Measurements from ENCODE around the gene SPAG17.

SPAG17 gene

DNA sequence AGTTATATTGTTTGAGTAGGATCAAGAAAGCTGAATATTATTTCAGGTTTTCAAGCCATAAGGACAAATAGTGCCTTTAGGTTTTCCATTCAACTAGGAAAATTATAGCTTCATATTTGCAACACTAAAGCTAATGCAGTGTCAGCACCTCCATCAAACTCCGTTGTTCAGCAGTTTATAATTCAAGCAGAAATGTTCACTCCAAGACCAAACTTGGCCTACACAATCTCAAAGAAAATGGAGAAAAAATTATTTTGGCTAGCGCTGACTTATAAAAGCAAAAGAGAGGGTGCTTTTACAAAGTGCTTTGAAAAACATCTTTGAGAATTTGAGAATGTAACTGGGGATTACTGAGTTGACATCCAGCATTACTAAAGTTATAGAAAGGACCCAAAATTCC lies 1.4 kb downstream of the SPAG17 start:
- no peak for DNase-seq
- Histone ChIP-seq H3K4me3 (ENCODE audit: low read depth in 1 of 2, low read length in 2 of 2) (no peak overlapping the region), H3K36me3 (ENCODE audit: insufficient read depth, low read length) (no peaks in the 10 kb centered on the region), H3K9me3 (ENCODE audit: insufficient read depth, low read length, severe bottlenecking) (no peaks in the 10 kb centered on the region), H4K20me1 (ENCODE audit: insufficient read depth, low read length) (no peaks in the 10 kb centered on the region), H3K4me2 (ENCODE audit: insufficient read depth, low read length) (no peak overlapping the region), H3K27ac (ENCODE audit: low read length) (no peak overlapping the region), H3K27me3 (ENCODE audit: insufficient read depth, low read length, poor library complexity) (no peaks in the 10 kb centered on the region), H3K79me2 (ENCODE audit: insufficient read depth, low read length) (no peaks in the 10 kb centered on the region), H2AFZ (ENCODE audit: low read depth, low read length) (no peak overlapping the region), H3K9ac (ENCODE audit: low read depth, low read length) (no peak overlapping the region), H3K4me1 (ENCODE audit: insufficient read depth, low read length) (no peaks in the 10 kb centered on the region)
- TF ChIP-seq, protein P1, sequence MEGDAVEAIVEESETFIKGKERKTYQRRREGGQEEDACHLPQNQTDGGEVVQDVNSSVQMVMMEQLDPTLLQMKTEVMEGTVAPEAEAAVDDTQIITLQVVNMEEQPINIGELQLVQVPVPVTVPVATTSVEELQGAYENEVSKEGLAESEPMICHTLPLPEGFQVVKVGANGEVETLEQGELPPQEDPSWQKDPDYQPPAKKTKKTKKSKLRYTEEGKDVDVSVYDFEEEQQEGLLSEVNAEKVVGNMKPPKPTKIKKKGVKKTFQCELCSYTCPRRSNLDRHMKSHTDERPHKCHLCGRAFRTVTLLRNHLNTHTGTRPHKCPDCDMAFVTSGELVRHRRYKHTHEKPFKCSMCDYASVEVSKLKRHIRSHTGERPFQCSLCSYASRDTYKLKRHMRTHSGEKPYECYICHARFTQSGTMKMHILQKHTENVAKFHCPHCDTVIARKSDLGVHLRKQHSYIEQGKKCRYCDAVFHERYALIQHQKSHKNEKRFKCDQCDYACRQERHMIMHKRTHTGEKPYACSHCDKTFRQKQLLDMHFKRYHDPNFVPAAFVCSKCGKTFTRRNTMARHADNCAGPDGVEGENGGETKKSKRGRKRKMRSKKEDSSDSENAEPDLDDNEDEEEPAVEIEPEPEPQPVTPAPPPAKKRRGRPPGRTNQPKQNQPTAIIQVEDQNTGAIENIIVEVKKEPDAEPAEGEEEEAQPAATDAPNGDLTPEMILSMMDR (IDR thresholded peaks at IDR 0.05; ENCODE audit: borderline replicate concordance, extremely low read depth, low read length, poor library complexity, severe bottlenecking) = no peak
- no peak for TF ChIP-seq EZH2 (IDR thresholded peaks at IDR 0.05; ENCODE audit: borderline replicate concordance, low read depth, low read length, severe bottlenecking)
- ATAC-seq (ENCODE audit: insufficient read depth, low read depth) = no peak

DNA sequence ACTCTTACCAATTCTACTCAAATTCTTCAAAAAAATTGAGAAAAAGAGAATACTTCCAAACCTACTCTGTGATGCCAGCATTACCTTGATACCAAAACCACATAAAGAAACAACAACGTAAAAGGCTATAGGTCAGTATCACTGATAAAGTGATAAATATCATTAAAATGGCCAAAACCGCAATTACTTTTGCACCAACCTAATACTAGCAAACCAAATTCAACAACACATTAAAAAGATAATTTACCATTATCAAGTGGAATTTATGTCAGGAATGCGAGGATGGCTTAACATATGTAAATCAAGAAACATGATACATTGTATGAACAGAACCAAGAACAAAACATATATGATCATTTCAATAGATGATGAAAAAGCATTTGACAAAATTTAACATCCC lies 7.0 kb downstream of the SPAG17 start:
- H4K20me1 ChIP-seq (ENCODE audit: insufficient read depth, low read length) = no peaks in the 10 kb centered on the region
- no peaks in the 10 kb centered on the region for H3K79me2 ChIP-seq (ENCODE audit: insufficient read depth, low read length)
- H3K36me3 ChIP-seq (ENCODE audit: insufficient read depth, low read length) = no peaks in the 10 kb centered on the region
- no peak overlapping the region for H3K4me2 ChIP-seq (ENCODE audit: insufficient read depth, low read length)
- no peaks in the 10 kb centered on the region for H3K9me3 ChIP-seq (ENCODE audit: insufficient read depth, low read length, severe bottlenecking)
- no peak overlapping the region for H3K4me3 ChIP-seq (ENCODE audit: low read depth in 1 of 2, low read length in 2 of 2)
- DNase-seq (no peak), ATAC-seq (ENCODE audit: insufficient read depth, low read depth) (no peak)
- H3K9ac ChIP-seq (ENCODE audit: low read depth, low read length) = no peak overlapping the region
- peaks cover 3% of the 10 kb centered on the region for H3K27me3 ChIP-seq (ENCODE audit: insufficient read depth, low read length, poor library complexity)
- TF ChIP-seq, protein P1 (IDR thresholded peaks at IDR 0.05; ENCODE audit: borderline replicate concordance, extremely low read depth, low read length, poor library complexity, severe bottlenecking) = no peak
- no peak for TF ChIP-seq EZH2 (IDR thresholded peaks at IDR 0.05; ENCODE audit: borderline replicate concordance, low read depth, low read length, severe bottlenecking)
- H2AFZ ChIP-seq (ENCODE audit: low read depth, low read length) = no peak overlapping the region
- no peaks in the 10 kb centered on the region for H3K4me1 ChIP-seq (ENCODE audit: insufficient read depth, low read length)
- no peak overlapping the region for H3K27ac ChIP-seq (ENCODE audit: low read length)

DNA sequence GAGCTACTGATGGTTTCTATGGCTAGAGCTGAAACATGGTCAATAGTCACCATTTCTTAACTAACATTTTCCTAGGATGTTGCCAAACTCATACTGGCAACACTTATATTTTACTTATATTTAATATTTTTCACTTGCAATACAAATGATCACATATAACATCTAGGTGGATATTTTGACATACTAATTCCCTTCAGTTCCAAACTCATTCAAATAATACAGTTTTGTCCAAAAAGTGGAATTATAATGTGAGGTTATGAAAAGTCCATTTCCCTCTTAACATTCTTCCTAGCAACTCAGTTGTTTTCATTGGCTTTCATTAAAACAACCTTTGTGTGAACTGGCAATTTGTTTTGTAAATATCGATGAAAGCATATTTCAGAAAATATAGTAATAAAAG lies 16.0 kb downstream of the SPAG17 start:
- DNase-seq (no peak), ATAC-seq (ENCODE audit: insufficient read depth, low read depth) (no peak)
- Histone ChIP-seq H3K79me2 (ENCODE audit: insufficient read depth, low read length) (no peaks in the 10 kb centered on the region), H3K4me2 (ENCODE audit: insufficient read depth, low read length) (no peak overlapping the region), H3K27ac (ENCODE audit: low read length) (no peak overlapping the region), H3K27me3 (ENCODE audit: insufficient read depth, low read length, poor library complexity) (peaks cover 7% of the 10 kb centered on the region), H4K20me1 (ENCODE audit: insufficient read depth, low read length) (no peaks in the 10 kb centered on the region), H2AFZ (ENCODE audit: low read depth, low read length) (no peak overlapping the region), H3K9ac (ENCODE audit: low read depth, low read length) (no peak overlapping the region), H3K4me1 (ENCODE audit: insufficient read depth, low read length) (no peaks in the 10 kb centered on the region), H3K9me3 (ENCODE audit: insufficient read depth, low read length, severe bottlenecking) (no peaks in the 10 kb centered on the region), H3K36me3 (ENCODE audit: insufficient read depth, low read length) (no peaks in the 10 kb centered on the region), H3K4me3 (ENCODE audit: low read depth in 1 of 2, low read length in 2 of 2) (no peak overlapping the region)
- TF ChIP-seq, protein P1 (IDR thresholded peaks at IDR 0.05; ENCODE audit: borderline replicate concordance, extremely low read depth, low read length, poor library complexity, severe bottlenecking) = no peak
- no peak for TF ChIP-seq EZH2 (IDR thresholded peaks at IDR 0.05; ENCODE audit: borderline replicate concordance, low read depth, low read length, severe bottlenecking)

DNA sequence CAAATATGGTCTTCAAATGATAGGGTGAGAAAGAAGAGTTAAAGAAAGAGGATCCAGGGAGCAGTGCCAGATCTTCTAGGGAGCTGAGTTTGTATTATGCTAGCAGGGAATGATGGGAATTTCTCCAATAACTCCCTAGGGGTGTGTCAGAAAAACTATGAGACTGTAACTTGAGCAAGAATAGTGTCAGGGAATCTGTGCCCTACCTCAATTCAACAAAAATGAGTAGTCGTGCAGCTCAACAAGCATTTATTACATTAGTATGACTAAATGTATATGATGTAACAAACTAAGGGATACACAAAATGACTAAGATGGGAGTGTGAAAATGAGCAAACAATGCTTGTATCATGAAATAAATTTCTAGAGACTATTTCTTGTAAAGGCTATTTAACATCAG lies 24.2 kb downstream of the SPAG17 start:
- H3K4me2 ChIP-seq (ENCODE audit: insufficient read depth, low read length) = no peak overlapping the region
- no peaks in the 10 kb centered on the region for H3K79me2 ChIP-seq (ENCODE audit: insufficient read depth, low read length)
- DNase-seq (no peak), ATAC-seq (ENCODE audit: insufficient read depth, low read depth) (no peak)
- H4K20me1 ChIP-seq (ENCODE audit: insufficient read depth, low read length) = no peaks in the 10 kb centered on the region
- no peaks in the 10 kb centered on the region for H3K36me3 ChIP-seq (ENCODE audit: insufficient read depth, low read length)
- TF ChIP-seq, protein P1 (IDR thresholded peaks at IDR 0.05; ENCODE audit: borderline replicate concordance, extremely low read depth, low read length, poor library complexity, severe bottlenecking) = no peak
- no peak for TF ChIP-seq EZH2 (IDR thresholded peaks at IDR 0.05; ENCODE audit: borderline replicate concordance, low read depth, low read length, severe bottlenecking)
- H3K27me3 ChIP-seq (ENCODE audit: insufficient read depth, low read length, poor library complexity) = peaks cover 3% of the 10 kb centered on the region
- no peak overlapping the region for H3K9ac ChIP-seq (ENCODE audit: low read depth, low read length)
- no peak overlapping the region for H3K27ac ChIP-seq (ENCODE audit: low read length)
- H2AFZ ChIP-seq (ENCODE audit: low read depth, low read length) = no peak overlapping the region
- no peaks in the 10 kb centered on the region for H3K4me1 ChIP-seq (ENCODE audit: insufficient read depth, low read length)
- H3K4me3 ChIP-seq (ENCODE audit: low read depth in 1 of 2, low read length in 2 of 2) = no peak overlapping the region
- no peaks in the 10 kb centered on the region for H3K9me3 ChIP-seq (ENCODE audit: insufficient read depth, low read length, severe bottlenecking)
